Adrenal gland (tissue), 5 donors: ENCODE results near the gene MSS51.

Experiments used
- POLR2A ChIP-seq, 2 donors: fragments of 450-650 bp; IDR thresholded peaks; one replicate each; pipeline ENCODE4 v1.6.1; 2017; ENCODE audit warnings: antibody characterized with exemption in 2 of 2, mild to moderate bottlenecking in 2 of 2, moderate library complexity in 1 of 2
- TF ChIP-seq, protein P1 (sequence below), 6 experiments: fragments of 450-650 bp in 4 of 6; fragments of 200-600 bp in 2 of 6; sonication (generic) in 1 of 6; IDR thresholded peaks; 1 replicate in 5 of 6; 2 replicates in 1 of 6; pipeline versions ENCODE4 v1.5.1 to v1.8.0; 2016 to 2021; ENCODE audit warnings: antibody characterized with exemption in 6 of 6, mild to moderate bottlenecking in 2 of 6, moderate library complexity in 1 of 6
- donor health status: DM: no; HTN: no; CAD: no.

- TF ChIP-seq, protein P1, sequence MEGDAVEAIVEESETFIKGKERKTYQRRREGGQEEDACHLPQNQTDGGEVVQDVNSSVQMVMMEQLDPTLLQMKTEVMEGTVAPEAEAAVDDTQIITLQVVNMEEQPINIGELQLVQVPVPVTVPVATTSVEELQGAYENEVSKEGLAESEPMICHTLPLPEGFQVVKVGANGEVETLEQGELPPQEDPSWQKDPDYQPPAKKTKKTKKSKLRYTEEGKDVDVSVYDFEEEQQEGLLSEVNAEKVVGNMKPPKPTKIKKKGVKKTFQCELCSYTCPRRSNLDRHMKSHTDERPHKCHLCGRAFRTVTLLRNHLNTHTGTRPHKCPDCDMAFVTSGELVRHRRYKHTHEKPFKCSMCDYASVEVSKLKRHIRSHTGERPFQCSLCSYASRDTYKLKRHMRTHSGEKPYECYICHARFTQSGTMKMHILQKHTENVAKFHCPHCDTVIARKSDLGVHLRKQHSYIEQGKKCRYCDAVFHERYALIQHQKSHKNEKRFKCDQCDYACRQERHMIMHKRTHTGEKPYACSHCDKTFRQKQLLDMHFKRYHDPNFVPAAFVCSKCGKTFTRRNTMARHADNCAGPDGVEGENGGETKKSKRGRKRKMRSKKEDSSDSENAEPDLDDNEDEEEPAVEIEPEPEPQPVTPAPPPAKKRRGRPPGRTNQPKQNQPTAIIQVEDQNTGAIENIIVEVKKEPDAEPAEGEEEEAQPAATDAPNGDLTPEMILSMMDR (IDR thresholded peaks at IDR 0.05), result no peak
- no peak for TF ChIP-seq POLR2A (IDR thresholded peaks at IDR 0.05)
These were observed 26.5 kb downstream of the MSS51 start for GRCh38 chr10:73406846-73407245.
